Renal pelvis (tissue), 4 donors: ENCODE measurements around the gene RTCB. TPM values are rescaled to one million over a fixed set of nuclear protein-coding genes. Genes with fewer than 3 reads are reported as not detected.
"Not testable (repeated sequence)": the region's sequence is repeated elsewhere in the genome, so short reads cannot be mapped to it uniquely, and the experiment has no call there.

ENCODE experiments used
- DNase-seq: peaks from one replicate; pipeline ENCODE4 v3.0.0-alpha.2; 2013
- polyA plus RNA-seq, 3 donors: library from polyadenylated mRNA; unstranded; fragments of 120-200 nt; gene quantifications; one replicate each; pipeline ENCODE4 v1.2.1, GENCODE V29; 2013; ENCODE audit not compliant: insufficient read length in 3 of 3

Gene RTCB
- polyA plus RNA-seq, 3 donors: 110 to 113 (median 111) TPM

- no peak for DNase-seq
Measured at GRCh38 chr22:32407312-32407711, 4.7 kb downstream of the RTCB start.

GRCh38 chr22:32404021-32404420 is 8.0 kb downstream of the RTCB start:
- DNase-seq: no peak

DNA sequence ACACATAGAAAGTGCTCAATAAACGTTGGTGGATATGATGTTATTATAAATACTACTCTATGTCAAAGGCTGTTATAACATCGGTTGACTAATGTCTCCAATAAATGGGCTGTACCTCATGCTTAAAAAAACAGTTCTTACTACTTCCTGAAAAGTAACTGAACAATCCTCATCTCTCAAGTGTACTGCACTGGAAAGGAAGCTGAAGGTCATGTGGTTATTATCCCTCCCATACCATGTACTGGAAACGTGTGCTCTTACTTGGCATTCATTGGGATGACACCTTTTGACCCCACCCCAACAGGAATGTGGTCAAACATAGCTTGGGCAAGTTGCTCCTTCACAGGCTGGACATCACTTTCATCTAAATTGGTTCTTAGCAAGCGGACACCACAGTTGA is 10.6 kb downstream of the RTCB start:
- DNase-seq: no peak

DNA sequence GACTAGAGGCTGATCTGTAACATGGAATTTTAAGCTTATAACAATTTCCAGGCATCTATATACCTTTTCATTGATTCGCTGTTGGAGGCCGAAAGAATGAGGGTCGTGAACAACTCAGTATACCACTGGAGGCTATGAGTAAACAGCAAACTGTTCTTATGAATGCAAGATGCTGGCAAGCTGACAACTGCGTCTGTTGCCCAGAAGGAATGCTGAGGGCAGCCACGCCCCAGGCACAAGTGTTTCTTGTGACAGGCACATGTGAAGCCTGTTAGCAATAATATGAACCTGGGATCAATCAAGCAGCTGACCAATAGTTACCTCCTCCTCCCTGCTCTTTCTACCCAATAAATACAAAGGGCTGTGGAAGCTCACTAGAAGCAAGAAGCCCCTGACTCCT is 15.3 kb downstream of the RTCB start:
- no peak for DNase-seq

- no peak for DNase-seq
Measured at GRCh38 chr22:32396255-32396654, 15.8 kb downstream of the RTCB start.

- DNase-seq: no peak
Measured at GRCh38 chr22:32395107-32395506, 16.9 kb downstream of the RTCB start.

DNA sequence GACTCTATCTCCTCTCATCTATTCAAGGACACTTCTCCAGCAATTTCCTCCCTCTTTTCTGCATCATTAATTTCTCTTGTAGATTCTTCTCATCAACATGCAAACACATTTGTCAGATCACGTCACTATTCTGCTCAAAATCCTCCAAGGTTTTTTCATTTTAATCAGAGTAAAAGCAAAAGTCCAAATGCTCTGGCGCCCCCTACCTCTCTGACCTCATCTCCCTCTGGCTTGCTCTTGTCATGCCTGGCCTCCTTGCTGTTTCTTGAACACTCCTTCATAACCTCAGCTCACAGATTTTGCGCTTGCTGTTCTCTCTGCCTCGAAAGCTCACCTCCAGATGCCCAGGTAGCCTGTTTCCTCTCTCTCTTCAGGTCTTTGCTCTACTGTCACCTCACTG is 22.4 kb downstream of the RTCB start:
- DNase-seq: peak; percentile 29

DNA sequence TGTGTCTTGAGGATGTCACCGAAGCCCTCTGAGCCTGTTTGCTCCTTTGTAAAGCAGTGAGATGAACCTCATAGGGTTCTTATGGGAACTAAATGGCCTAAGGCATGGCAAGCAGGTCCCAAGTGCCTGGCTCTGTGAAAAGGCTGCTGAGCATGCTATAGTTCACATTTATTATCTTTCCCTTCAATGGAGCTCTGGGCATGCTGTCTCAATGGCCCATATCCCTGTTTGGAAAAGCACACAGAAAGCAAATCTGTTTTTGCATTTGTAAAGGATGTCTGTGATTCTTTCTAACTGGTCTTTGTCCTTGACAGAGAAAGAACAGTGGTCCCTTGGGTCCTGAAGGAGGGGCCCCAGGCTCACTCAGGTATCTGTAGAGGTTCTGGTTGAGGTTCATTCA is 26.4 kb downstream of the RTCB start:
- DNase-seq: no peak

DNA sequence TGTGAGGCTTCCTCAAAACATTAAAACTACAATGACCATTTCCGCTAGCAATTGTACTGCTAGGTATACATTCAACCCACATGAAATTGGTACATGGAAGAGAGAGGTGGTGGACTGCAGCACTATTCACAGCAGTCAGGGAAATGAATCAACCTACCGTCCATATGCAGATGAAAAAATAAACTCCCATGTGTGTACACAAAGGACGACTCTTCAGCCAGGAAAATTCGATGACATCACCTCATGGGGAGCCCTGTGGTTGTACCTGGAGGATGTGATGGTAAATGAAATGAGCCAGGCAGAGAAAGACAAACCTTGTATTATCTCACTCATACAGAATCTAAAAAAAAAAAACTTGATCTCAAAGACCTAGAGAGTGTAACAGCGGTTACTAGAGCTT is 31.1 kb downstream of the RTCB start:
- DNase-seq: no peak

DNA sequence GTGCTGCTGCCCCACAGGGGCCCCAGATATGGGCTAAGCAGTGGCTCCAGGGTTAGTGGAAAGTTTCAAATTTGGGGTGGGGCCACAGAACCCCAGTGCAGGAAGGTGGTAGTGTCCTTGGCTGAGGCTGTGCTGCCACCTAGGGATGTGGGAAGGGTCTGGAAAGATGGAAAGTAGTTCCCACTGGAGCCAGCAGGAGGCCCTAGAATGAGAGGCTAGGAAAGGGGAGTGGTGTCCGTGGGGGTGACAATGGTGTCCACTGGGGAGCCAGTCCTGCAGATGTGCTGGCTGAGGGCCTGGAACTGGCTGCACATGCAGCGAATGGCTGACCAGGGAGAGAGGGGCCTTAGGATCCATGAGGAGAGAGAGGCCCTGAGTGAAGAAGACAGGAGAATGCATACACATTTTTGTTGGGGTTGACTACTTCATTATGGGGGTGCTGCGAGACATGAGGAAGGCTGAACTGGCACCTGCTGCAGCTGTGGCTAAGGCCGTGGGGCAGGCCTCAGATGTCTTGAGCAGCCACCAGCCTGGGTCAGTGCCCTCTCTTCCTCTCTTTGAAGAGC is 33.3 kb downstream of the RTCB start:
- no peak for DNase-seq

GRCh38 chr22:32376681-32377080 is 35.4 kb downstream of the RTCB start:
- DNase-seq: no peak

DNA sequence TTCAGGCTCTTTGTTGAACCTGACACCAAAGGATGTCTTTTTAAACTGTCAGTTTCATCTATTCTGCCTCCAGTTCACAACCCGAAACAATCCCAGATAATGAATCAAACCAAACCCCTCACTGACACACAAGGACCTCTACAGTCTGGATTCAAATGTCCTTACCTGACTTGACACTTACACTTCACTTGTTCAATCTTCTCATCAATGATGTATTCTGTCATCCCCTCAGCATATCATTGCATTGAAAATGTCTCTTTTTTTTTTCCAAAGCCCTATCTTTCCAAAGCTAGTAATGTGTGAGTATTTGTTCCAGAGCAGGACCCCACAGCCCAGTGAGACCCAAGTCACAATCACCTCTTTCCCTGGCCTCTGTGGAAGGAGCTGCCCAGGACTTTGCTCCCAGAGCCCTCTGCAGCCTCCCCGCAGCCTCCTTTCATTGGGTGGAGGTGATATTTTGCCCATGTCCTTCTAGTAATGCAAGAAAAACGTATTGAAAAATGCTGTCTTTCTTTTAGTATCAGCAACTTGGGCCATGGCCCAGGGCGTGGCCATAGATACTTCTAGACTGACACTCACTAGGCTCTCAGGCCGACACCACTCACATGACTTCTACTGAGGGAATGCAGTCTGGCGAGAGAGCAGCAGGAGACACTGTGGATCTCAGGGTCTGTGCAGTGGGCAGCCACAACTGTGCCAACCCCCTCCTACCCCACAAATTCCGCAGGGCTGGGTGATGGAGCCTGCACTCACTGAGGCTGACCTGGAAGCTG is 36.2 kb downstream of the RTCB start:
- no peak for DNase-seq

DNA sequence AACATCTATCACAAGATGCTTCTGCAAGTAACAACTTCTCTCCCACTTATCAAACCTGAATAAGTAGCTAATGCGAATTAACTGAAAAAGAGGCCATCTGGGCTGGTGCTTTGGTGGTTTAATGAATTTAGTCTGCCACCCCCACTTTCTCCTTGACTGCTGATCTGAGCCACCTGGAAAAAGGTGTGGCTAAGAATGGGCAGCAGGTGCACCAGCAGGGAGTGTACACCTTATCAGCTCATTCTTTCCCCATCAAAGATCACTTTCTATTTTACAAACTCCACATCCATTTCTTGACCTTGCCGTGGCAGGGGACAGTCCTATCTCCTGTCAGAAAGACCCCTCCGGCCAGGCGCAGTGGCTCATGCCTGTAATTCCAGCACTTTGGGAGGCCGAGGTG is 47.8 kb downstream of the RTCB start:
- DNase-seq: no peak

- no peak for DNase-seq
Measured at GRCh38 chr22:32361257-32361656, 50.8 kb downstream of the RTCB start.

DNA sequence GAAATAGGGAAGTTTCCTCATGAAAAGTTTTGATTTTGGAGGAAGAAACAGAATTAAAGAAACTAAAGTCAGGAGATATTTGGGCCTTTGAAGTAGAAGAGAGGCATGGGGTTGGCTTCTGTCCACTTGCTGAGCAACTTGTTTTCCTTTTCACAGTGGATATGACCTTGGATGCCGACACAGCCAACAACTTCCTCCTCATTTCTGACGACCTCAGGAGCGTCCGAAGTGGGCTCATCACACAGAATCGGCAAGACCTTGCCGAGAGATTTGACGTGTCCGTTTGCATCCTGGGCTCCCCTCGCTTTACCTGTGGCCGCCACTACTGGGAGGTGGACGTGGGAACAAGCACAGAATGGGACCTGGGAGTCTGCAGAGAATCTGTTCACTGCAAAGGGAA is 52.0 kb downstream of the RTCB start:
- DNase-seq: not testable (repeated sequence)

- DNase-seq: not testable (repeated sequence)
Measured at GRCh38 chr22:32357567-32357966, 54.5 kb downstream of the RTCB start, which contains the start of gene RFPL3. Gene RFPL3 (plus strand): TSS chr22:32357867. CDS start chr22:32358072, 205 bp downstream.

DNA sequence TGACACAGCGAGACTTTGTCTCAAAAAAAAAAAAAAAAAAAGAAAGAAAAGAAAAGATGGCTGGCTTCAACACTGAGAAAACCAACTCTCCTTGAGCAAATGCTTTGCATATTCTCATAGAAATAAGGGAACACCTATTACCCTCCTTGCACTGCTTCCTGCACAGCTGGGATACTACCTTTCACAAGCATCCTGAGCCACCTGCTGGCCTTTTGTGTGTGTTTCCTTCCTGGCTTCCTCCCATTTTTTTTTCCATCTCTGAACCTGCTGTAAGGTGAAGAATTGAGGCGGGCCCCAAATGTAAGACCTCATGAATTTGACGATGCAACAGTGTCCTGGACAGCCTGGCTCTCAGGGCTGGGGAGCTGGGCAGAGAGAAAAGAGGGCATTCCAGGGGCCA is 56.3 kb downstream of the RTCB start:
- no peak for DNase-seq

DNA sequence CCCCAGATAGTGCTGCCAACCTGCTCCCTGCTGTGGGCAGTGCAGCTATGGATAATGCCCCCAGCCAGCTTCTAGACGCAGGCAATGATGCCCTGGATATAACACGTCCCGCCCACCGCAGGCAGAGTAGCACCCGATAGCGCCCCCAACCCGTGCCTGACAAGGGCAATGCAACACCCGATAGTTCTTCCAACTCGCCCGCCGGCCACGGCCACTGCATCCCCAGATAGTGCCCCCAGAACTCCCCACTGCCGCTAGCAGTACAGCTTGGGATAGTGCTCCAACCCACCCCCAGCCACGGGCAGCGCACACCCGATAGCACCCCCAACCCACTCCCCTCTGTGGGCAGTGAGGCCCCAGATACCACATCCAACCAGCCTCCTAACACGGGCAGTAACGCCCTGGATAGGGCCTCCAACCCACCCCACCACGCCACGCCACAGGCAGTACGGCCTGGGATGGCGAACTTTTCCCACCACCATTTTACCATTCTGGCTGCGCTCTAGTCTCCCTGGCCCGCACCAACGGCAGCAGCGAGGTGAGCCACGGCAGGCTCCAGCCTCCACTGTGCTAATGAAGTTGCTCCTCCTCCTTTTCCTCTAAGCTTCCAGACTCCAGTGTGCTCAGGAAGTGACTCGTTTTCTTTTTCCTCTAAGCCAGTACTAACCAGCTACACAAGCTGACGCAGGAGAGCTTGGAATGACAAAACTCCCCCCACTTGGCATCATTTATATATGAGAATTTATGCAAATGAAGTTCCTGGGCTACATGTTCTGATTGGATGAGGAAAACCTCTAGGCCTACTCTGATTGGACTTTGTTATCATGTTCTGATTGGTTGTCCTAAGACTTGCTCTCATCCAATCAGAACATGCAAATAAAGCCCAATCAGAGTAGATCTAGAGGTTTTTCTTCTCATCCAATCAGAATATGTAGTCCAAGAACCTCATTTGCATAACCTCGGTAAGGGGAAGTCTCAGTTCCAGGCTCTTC is 57.4 kb downstream of the RTCB start:
- DNase-seq: no peak

GRCh38 chr22:32353840-32354239 is 58.2 kb downstream of the RTCB start:
- DNase-seq: no peak

- no peak for DNase-seq
Measured at GRCh38 chr22:32353292-32353691, 58.8 kb downstream of the RTCB start.

DNA sequence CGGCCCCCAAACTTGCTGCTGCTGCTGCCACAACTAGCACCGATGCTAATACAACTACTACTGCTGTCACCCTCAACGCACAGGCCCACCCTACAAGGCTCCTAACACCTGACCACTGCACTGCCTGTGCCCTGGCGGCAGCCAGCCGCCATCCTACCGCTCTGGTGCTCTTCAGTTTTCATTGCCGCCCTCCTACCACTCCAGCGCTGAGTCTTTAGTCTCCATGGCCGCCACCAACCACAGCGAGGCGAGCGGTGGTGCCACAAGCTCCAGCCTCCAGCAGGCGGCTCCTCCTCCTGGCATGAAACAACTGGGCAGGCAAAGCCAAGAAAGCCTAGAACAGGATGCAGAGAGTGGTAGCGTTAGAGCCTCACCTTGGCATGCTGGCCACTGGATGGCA is 59.4 kb downstream of the RTCB start:
- DNase-seq: no peak

GRCh38 chr22:32351875-32352274 is 60.2 kb downstream of the RTCB start:
- DNase-seq: not testable (repeated sequence)
